Tibial nerve (tissue), 4 donors: Measurements from ENCODE around the gene ARHGAP1. TPM values are rescaled to one million over a fixed set of nuclear protein-coding genes. Genes with fewer than 3 reads are reported as not detected.
"Not testable (repeated sequence)": the region's sequence is repeated elsewhere in the genome, so short reads cannot be mapped to it uniquely, and the experiment has no call there.

Source experiments
- DNase-seq, 2 donors: peaks; one replicate each; pipeline ENCODE4 v3.0.0-alpha.2; 2019; ENCODE audit warnings: low spot score in 2 of 2
- H3K27ac ChIP-seq, 4 donors: fragments of 200-600 bp; sonication (generic) in 3 of 4; one replicate each; pipeline ENCODE4 v1.5.1; 2017 to 2019; ENCODE audit warnings: mild to moderate bottlenecking in 1 of 4
- H3K27me3 ChIP-seq, 2 donors: fragments of 200-600 bp; sonication (generic) in 1 of 2; one replicate each; pipeline versions ENCODE4 v1.5.1 to v1.6.0; 2017 to 2019
- H3K36me3 ChIP-seq, 3 donors: fragments of 200-600 bp; sonication (generic); one replicate each; pipeline ENCODE4 v1.5.1; 2018 to 2019
- H3K4me1 ChIP-seq, 4 donors: fragments of 200-600 bp; sonication (generic) in 3 of 4; one replicate each; pipeline ENCODE4 v1.5.1; 2017 to 2019
- H3K4me3 ChIP-seq, 4 donors: fragments of 200-600 bp; sonication (generic) in 3 of 4; one replicate each; pipeline ENCODE4 v1.5.1; 2017 to 2019; ENCODE audit warnings: mild to moderate bottlenecking in 1 of 4, moderate library complexity in 1 of 4
- H3K9me3 ChIP-seq, 4 donors: fragments of 200-600 bp; sonication (generic) in 3 of 4; one replicate each; pipeline ENCODE4 v1.5.1; 2017 to 2019
- CTCF ChIP-seq, 5 experiments: fragments of 200-600 bp in 3 of 5; fragments of 450-650 bp in 2 of 5; sonication (generic) in 3 of 5; IDR thresholded peaks; one replicate each; pipeline ENCODE4 v1.5.1; 2016 to 2019; ENCODE audit warnings: antibody characterized with exemption in 5 of 5, mild to moderate bottlenecking in 3 of 5, moderate library complexity in 2 of 5
- EP300 ChIP-seq, 2 donors: sonication (generic); formaldehyde crosslinking; IDR thresholded peaks; one replicate each; pipeline ENCODE4 v1.6.1; 2017; ENCODE audit warnings: antibody characterized with exemption in 2 of 2, mild to moderate bottlenecking in 1 of 2
- POLR2A ChIP-seq, 2 donors: fragments of 450-650 bp; IDR thresholded peaks; one replicate each; pipeline ENCODE4 v1.6.1; 2017; ENCODE audit warnings: antibody characterized with exemption in 2 of 2, mild to moderate bottlenecking in 2 of 2, moderate library complexity in 2 of 2
- WGBS, 2 donors: methylation state at CpG; one replicate each; pipeline ENCODE4 v1.1.5; 2018; 5-methylcytosine and 5-hydroxymethylcytosine counted together
- total RNA-seq, 4 donors: library from RNA; depleted of rRNA; stranded (reverse); fragments of >200 nt; gene quantifications; one replicate each; pipeline ENCODE4 v1.1.0, GENCODE V29; 2016

ARHGAP1 gene
- total RNA-seq, 4 donors from 2014 or later: 47.9 to 83.0 (median 59.8) TPM

GRCh38 chr11:46674463-46675287 is 25.7 kb downstream of the ARHGAP1 start:
- Histone ChIP-seq H3K27me3 (no peaks in the 10 kb centered on the region), H3K4me3 (no peak overlapping the region), H3K9me3 (no peaks in the 10 kb centered on the region), H3K4me1 (peaks cover 3 to 61% (median 28%) of the 10 kb centered on the region in 4 donors), H3K36me3 (peaks cover 0 to 81% (median 19%) of the 10 kb centered on the region in 3 donors), H3K27ac (peak overlapping the region; percentile 59 to 87 (median 80))
- DNase-seq: no peak
- WGBS, 2 donors: 41 to 47% methylated on average over 12 of the region's 12 CpGs
- no peak for TF ChIP-seq EP300 (IDR thresholded peaks at IDR 0.05)
- no peak for TF ChIP-seq CTCF (IDR thresholded peaks at IDR 0.05)
- TF ChIP-seq POLR2A (IDR thresholded peaks at IDR 0.05): no peak

GRCh38 chr11:46673713-46674462 is 26.5 kb downstream of the ARHGAP1 start:
- TF ChIP-seq EP300 (IDR thresholded peaks at IDR 0.05) (no peak), CTCF (IDR thresholded peaks at IDR 0.05) (no peak), POLR2A (IDR thresholded peaks at IDR 0.05) (no peak)
- Histone ChIP-seq H3K4me3 (no peak overlapping the region), H3K36me3 (peaks cover 2 to 81% (median 16%) of the 10 kb centered on the region in 3 donors), H3K27me3 (no peaks in the 10 kb centered on the region), H3K4me1 (peaks cover 3 to 67% (median 28%) of the 10 kb centered on the region in 4 donors), H3K27ac (peak overlapping the region; percentile 59 to 87 (median 80)), H3K9me3 (no peaks in the 10 kb centered on the region)
- no peak for DNase-seq
- WGBS, 2 donors: 77 to 81% methylated on average over 6 of the region's 6 CpGs

- DNase-seq: no peak
- peaks cover 3 to 75% (median 37%) of the 10 kb centered on the region in 4 donors for H3K4me1 ChIP-seq
These were observed 28.0 kb downstream of the ARHGAP1 start for GRCh38 chr11:46672381-46672839.

GRCh38 chr11:46671958-46672315 is 28.5 kb downstream of the ARHGAP1 start:
- Histone ChIP-seq H3K27ac (peak overlapping the region in 2 of 4 donors; percentile 43 to 87), H3K9me3 (no peaks in the 10 kb centered on the region), H3K36me3 (peaks cover 2 to 81% (median 14%) of the 10 kb centered on the region in 3 donors), H3K27me3 (no peaks in the 10 kb centered on the region), H3K4me1 (peaks cover 3 to 75% (median 39%) of the 10 kb centered on the region in 4 donors), H3K4me3 (no peak overlapping the region)
- no peak for TF ChIP-seq POLR2A (IDR thresholded peaks at IDR 0.05)
- TF ChIP-seq CTCF (IDR thresholded peaks at IDR 0.05): no peak
- no peak for TF ChIP-seq EP300 (IDR thresholded peaks at IDR 0.05)
- no peak for DNase-seq
- 87 to 89% methylated on average over 10 of the region's 10 CpGs for WGBS, 2 donors

More at GRCh38 chr11:46672381-46672839, 28.0 kb downstream of the ARHGAP1 start:
- TF ChIP-seq POLR2A (IDR thresholded peaks at IDR 0.05) (no peak), EP300 (IDR thresholded peaks at IDR 0.05) (no peak), CTCF (IDR thresholded peaks at IDR 0.05) (no peak)
- 66 to 70% methylated on average over 7 of the region's 7 CpGs for WGBS, 2 donors
- Histone ChIP-seq H3K27ac (peak overlapping the region in 2 of 4 donors; percentile 43 to 87), H3K27me3 (no peaks in the 10 kb centered on the region), H3K9me3 (no peaks in the 10 kb centered on the region), H3K4me3 (no peak overlapping the region), H3K36me3 (peaks cover 2 to 81% (median 14%) of the 10 kb centered on the region in 3 donors)

GRCh38 chr11:46670521-46670920 is 29.9 kb downstream of the ARHGAP1 start:
- WGBS, 2 donors: 89 to 91% methylated on average over 3 of the region's 3 CpGs
- peak overlapping the region in 3 of 4 donors; percentile 8 to 62 (median 18) for H3K27ac ChIP-seq
- H3K9me3 ChIP-seq, H3K27me3 ChIP-seq, DNase-seq, H3K4me3 ChIP-seq: not testable (repeated sequence)
- H3K36me3 ChIP-seq: peaks cover 2 to 86% (median 16%) of the 10 kb centered on the region in 3 donors
- H3K4me1 ChIP-seq: peaks cover 0 to 75% (median 33%) of the 10 kb centered on the region in 4 donors
